Right atrium auricular region (tissue), 2 donors: ENCODE measurements around the gene HYLS1. TPM values are rescaled to one million over a fixed set of nuclear protein-coding genes. Genes with fewer than 3 reads are reported as not detected.

Source experiments
- DNase-seq: peaks from one replicate; pipeline ENCODE4 v3.0.0-alpha.2; 2019; ENCODE audit warnings: low spot score
- H3K27ac ChIP-seq, 2 donors: fragments of 200-600 bp; sonication (generic); 1 replicate in 1 of 2; 2 replicates in 1 of 2; pipeline ENCODE4 v1.5.1; 2016 to 2019
- H3K27me3 ChIP-seq, 2 donors: fragments of 200-600 bp; sonication (generic); one replicate each; pipeline versions ENCODE4 v1.5.1 to v1.6.0; 2017 to 2019
- H3K36me3 ChIP-seq: fragments of 200-600 bp; sonication (generic); one replicate; pipeline ENCODE4 v1.5.1; 2016
- H3K4me1 ChIP-seq, 2 donors: fragments of 200-600 bp; sonication (generic); one replicate each; pipeline versions ENCODE4 v1.5.1 to v1.6.0; 2017 to 2019
- H3K4me3 ChIP-seq, 2 donors: fragments of 200-600 bp; sonication (generic); 1 replicate in 1 of 2; 2 replicates in 1 of 2; pipeline ENCODE4 v1.5.1; 2017 to 2019; ENCODE audit warnings: mild to moderate bottlenecking in 1 of 2, moderate library complexity in 1 of 2
- H3K9me3 ChIP-seq, 2 donors: fragments of 200-600 bp; sonication (generic); one replicate each; pipeline ENCODE4 v1.5.1; 2019
- total RNA-seq, 2 donors: library from RNA; depleted of rRNA; stranded (reverse); fragments of >200 nt; gene quantifications; one replicate each; pipeline ENCODE4 v1.1.0, GENCODE V29; 2016
- TF ChIP-seq, protein P1 (sequence below), 2 donors: fragments of 200-600 bp; sonication (generic); IDR thresholded peaks; one replicate each; pipeline ENCODE4 v1.5.1; 2019; ENCODE audit warnings: antibody characterized with exemption in 2 of 2

HYLS1 gene
- total RNA-seq, 2 donors from 2014 or later = 3.5 to 3.7 TPM

- H3K9me3 ChIP-seq = no peaks in the 10 kb centered on the region
- H3K4me1 ChIP-seq = peaks cover 0 to 13% of the 10 kb centered on the region in 2 donors
- peak; percentile 18 for DNase-seq
- no peaks in the 10 kb centered on the region for H3K27me3 ChIP-seq
- H3K27ac ChIP-seq = no peak overlapping the region
- H3K4me3 ChIP-seq = no peak overlapping the region
- H3K36me3 ChIP-seq = no peaks in the 10 kb centered on the region
- TF ChIP-seq, protein P1, sequence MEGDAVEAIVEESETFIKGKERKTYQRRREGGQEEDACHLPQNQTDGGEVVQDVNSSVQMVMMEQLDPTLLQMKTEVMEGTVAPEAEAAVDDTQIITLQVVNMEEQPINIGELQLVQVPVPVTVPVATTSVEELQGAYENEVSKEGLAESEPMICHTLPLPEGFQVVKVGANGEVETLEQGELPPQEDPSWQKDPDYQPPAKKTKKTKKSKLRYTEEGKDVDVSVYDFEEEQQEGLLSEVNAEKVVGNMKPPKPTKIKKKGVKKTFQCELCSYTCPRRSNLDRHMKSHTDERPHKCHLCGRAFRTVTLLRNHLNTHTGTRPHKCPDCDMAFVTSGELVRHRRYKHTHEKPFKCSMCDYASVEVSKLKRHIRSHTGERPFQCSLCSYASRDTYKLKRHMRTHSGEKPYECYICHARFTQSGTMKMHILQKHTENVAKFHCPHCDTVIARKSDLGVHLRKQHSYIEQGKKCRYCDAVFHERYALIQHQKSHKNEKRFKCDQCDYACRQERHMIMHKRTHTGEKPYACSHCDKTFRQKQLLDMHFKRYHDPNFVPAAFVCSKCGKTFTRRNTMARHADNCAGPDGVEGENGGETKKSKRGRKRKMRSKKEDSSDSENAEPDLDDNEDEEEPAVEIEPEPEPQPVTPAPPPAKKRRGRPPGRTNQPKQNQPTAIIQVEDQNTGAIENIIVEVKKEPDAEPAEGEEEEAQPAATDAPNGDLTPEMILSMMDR (IDR thresholded peaks at IDR 0.05) = no peak
Measured at GRCh38 chr11:125943661-125944349, 56.3 kb downstream of the HYLS1 start.

DNA sequence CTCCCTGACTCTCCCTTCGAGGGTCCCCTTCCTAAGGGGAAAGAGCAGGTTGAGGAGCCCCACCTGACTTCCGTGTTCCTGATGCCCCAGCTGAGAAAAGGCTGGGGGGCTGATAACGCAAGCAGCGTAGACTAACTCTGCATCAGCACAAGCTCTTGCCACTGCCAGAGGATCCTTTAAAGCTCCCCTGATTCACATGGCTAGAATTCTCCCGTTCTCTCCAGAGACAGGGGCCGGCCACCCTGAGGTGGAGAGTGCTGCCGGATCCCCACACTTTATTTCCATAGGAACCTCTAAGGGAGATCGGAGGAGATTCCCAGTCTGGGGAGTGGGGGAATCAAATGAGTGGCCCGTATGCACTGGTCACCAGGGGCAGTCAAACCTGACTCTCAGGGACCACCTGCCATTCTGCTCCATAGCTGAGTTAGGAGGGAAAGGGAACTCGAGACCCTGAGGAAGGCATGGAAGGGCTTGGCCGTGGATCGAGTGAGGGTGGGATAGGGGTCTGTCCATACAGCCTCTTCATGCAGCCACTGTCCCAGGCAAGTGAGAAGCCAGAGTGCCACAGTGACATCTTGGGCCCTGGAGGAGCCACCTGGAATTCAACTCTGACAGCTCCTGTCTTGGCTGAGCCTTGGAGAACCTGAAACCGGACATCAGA is 57.0 kb downstream of the HYLS1 start:
- H3K27me3 ChIP-seq = no peaks in the 10 kb centered on the region
- H3K9me3 ChIP-seq = no peaks in the 10 kb centered on the region
- H3K36me3 ChIP-seq = no peaks in the 10 kb centered on the region
- DNase-seq = peak; percentile 46
- TF ChIP-seq, protein P1 (IDR thresholded peaks at IDR 0.05) = no peak
- no peak overlapping the region for H3K27ac ChIP-seq
- peaks cover 0 to 13% of the 10 kb centered on the region in 2 donors for H3K4me1 ChIP-seq
- no peak overlapping the region for H3K4me3 ChIP-seq

GRCh38 chr11:125945011-125945796 is 57.7 kb downstream of the HYLS1 start:
- TF ChIP-seq, protein P1 (IDR thresholded peaks at IDR 0.05) = no peak
- DNase-seq = peak; percentile 9
- H3K4me3 ChIP-seq = no peak overlapping the region
- H3K4me1 ChIP-seq = peaks cover 0 to 13% of the 10 kb centered on the region in 2 donors
- no peaks in the 10 kb centered on the region for H3K27me3 ChIP-seq
- no peak overlapping the region for H3K27ac ChIP-seq
- no peaks in the 10 kb centered on the region for H3K9me3 ChIP-seq
- no peaks in the 10 kb centered on the region for H3K36me3 ChIP-seq

GRCh38 chr11:125945797-125946520 is 58.5 kb downstream of the HYLS1 start, which contains the start of gene VSIG10L2:
TSS of gene VSIG10L2 (plus strand) at chr11:125946044. CDS start at chr11:125946056, 12 bp downstream.
- no peaks in the 10 kb centered on the region for H3K9me3 ChIP-seq
- H3K4me3 ChIP-seq = no peak within 1 kb of the TSS
- no peak within 1 kb of the TSS for H3K27ac ChIP-seq
- TF ChIP-seq, protein P1 (IDR thresholded peaks at IDR 0.05) = no peak
- peak; percentile 40 for DNase-seq
- H3K36me3 ChIP-seq = no peaks in the 10 kb centered on the region
- peaks cover 0 to 19% of the 10 kb centered on the region in 2 donors for H3K4me1 ChIP-seq
- no peaks in the 10 kb centered on the region for H3K27me3 ChIP-seq

- H3K36me3 ChIP-seq = no peaks in the 10 kb centered on the region
- H3K4me1 ChIP-seq = peaks cover 0 to 21% of the 10 kb centered on the region in 2 donors
- H3K4me3 ChIP-seq = no peak overlapping the region
- H3K27me3 ChIP-seq = no peaks in the 10 kb centered on the region
- peak; percentile 55 for DNase-seq
- no peak overlapping the region for H3K27ac ChIP-seq
- H3K9me3 ChIP-seq = no peaks in the 10 kb centered on the region
- TF ChIP-seq, protein P1 (IDR thresholded peaks at IDR 0.05) = no peak
Measured at GRCh38 chr11:125946712-125947418, 59.4 kb downstream of the HYLS1 start.
